Lung (tissue), 12 donors: ENCODE data around the gene SOX6. TPM values are rescaled to one million over a fixed set of nuclear protein-coding genes. Genes with fewer than 3 reads are reported as not detected.

ENCODE experiments used
- ATAC-seq: fragments of 200-7000 bp; cut with Tn5 transposase; one replicate; pipeline ENCODE4 v1.9.1; 2020; ENCODE audit warnings: moderate number of reproducible peaks; ENCODE audit not compliant: insufficient read depth, low FRiP score
- DNase-seq, 3 donors: peaks; one replicate each; pipeline ENCODE4 v3.0.0-alpha.2; 2013 to 2017
- H3K27ac ChIP-seq, 2 donors: one replicate each; pipeline ENCODE4 v1.5.1; 2013; ENCODE audit warnings: mild to moderate bottlenecking in 2 of 2, moderate library complexity in 2 of 2, control low read depth in 1 of 2, inconsistent platforms in 1 of 2, low read depth in 1 of 2, low read length in 1 of 2
- H3K27me3 ChIP-seq, 3 donors: one replicate each; pipeline ENCODE4 v1.5.1; 2013; ENCODE audit warnings: low read length in 2 of 3; ENCODE audit not compliant: control insufficient read depth in 3 of 3, insufficient read depth in 3 of 3
- H3K36me3 ChIP-seq, 4 donors: one replicate each; pipeline ENCODE4 v1.5.1; 2013; ENCODE audit warnings: low read length in 4 of 4, mild to moderate bottlenecking in 1 of 4, moderate library complexity in 1 of 4; ENCODE audit not compliant: control insufficient read depth in 4 of 4, insufficient read depth in 4 of 4
- H3K4me1 ChIP-seq, 5 donors: one replicate each; pipeline ENCODE4 v1.5.1; 2013; ENCODE audit warnings: low read length in 5 of 5, mild to moderate bottlenecking in 2 of 5, moderate library complexity in 1 of 5; ENCODE audit not compliant: control insufficient read depth in 5 of 5, insufficient read depth in 5 of 5
- H3K4me3 ChIP-seq: one replicate; pipeline ENCODE4 v1.5.1; 2013; ENCODE audit warnings: mild to moderate bottlenecking, control low read depth, moderate library complexity
- H3K9ac ChIP-seq, 2 donors: one replicate each; pipeline ENCODE4 v1.5.1; 2013; ENCODE audit warnings: low read length in 2 of 2, control low read depth in 1 of 2; ENCODE audit not compliant: insufficient read depth in 1 of 2
- H3K9me3 ChIP-seq, 4 donors: one replicate each; pipeline ENCODE4 v1.5.1; 2013; ENCODE audit warnings: low read length in 3 of 4, mild to moderate bottlenecking in 1 of 4, moderate library complexity in 1 of 4; ENCODE audit not compliant: control insufficient read depth in 4 of 4, insufficient read depth in 3 of 4
- WGBS, 2 donors: extraction: QIAGEN DNeasy Blood & Tissue Kit; methylation state at CpG; one replicate each; pipeline ENCODE4 v1.1.7; 2013; 5-methylcytosine and 5-hydroxymethylcytosine counted together
- polyA plus RNA-seq, 2 donors: library from polyadenylated mRNA; stranded (reverse); fragments of 200-250 nt; gene quantifications; one replicate each; pipeline ENCODE4 v1.2.1, GENCODE V29; 2013
- total RNA-seq, 2 donors: library from RNA; depleted of rRNA in 1 of 2; stranded (reverse); fragments of >200 nt in 1 of 2; gene quantifications; one replicate each; pipeline ENCODE4 v1.2.1, GENCODE V29; 2014 to 2021
- TF ChIP-seq, protein P1 (sequence below): IDR thresholded peaks from 2 replicates; pipeline ENCODE4 v1.5.1; 2012; ENCODE audit warnings: mild to moderate bottlenecking; ENCODE audit errors: control extremely low read depth, extremely low read depth
- donor health status: control.
- donor health status: control.
- donor health status: Bipolar disorder and iron deficiency.
- donor health status: healthy.
- donor health status: DM: yes; HTN: yes; CAD: no.

The SOX6 gene
- total and polyA plus RNA-seq, 4 donors = 0.58 to 31.7 (median 7.4) TPM

DNA sequence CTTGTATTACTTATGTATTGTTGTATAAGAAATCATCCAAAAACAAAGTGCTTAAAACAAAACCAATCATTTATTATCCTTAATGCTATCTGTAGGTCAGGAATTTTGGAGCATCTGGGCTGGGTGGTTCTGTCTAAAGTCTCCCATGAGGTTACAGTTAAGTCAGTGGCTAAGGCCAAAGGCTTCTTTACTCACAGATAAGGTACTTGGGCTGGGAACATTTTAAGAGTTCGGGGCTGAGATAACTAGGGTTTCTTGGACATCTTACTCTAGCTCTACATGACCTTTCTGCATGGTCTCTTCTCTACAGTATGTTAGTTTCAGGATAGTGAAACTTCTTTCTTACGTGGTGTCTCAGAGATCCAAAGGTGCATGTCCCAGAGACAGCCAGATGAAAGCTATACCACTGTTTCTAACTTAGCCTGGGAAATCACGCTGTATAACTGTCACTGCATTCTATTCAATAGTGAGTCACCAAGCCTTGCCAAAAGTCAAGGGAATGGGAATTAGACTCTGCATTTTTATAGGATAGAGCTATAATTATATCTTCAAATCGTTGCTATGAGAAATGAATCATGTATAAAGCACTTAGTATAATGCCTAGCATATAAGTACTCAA is 29.6 kb downstream of the SOX6 start:
- Histone ChIP-seq H3K27ac (no peak overlapping the region), H3K9ac (no peak overlapping the region), H3K9me3 (no peaks in the 10 kb centered on the region), H3K27me3 (no peaks in the 10 kb centered on the region), H3K4me3 (no peak overlapping the region), H3K36me3 (no peaks in the 10 kb centered on the region), H3K4me1 (no peaks in the 10 kb centered on the region)
- WGBS, 2 donors = 78 to 86% methylated on average over 4 of the region's 4 CpGs
- no peak for DNase-seq
- ATAC-seq = no peak
- TF ChIP-seq, protein P1, sequence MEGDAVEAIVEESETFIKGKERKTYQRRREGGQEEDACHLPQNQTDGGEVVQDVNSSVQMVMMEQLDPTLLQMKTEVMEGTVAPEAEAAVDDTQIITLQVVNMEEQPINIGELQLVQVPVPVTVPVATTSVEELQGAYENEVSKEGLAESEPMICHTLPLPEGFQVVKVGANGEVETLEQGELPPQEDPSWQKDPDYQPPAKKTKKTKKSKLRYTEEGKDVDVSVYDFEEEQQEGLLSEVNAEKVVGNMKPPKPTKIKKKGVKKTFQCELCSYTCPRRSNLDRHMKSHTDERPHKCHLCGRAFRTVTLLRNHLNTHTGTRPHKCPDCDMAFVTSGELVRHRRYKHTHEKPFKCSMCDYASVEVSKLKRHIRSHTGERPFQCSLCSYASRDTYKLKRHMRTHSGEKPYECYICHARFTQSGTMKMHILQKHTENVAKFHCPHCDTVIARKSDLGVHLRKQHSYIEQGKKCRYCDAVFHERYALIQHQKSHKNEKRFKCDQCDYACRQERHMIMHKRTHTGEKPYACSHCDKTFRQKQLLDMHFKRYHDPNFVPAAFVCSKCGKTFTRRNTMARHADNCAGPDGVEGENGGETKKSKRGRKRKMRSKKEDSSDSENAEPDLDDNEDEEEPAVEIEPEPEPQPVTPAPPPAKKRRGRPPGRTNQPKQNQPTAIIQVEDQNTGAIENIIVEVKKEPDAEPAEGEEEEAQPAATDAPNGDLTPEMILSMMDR = no peak

GRCh38 chr11:16322190-16322589 is 34.2 kb downstream of the SOX6 start:
- no peaks in the 10 kb centered on the region for H3K27me3 ChIP-seq
- H3K4me1 ChIP-seq = no peaks in the 10 kb centered on the region
- TF ChIP-seq, protein P1 = no peak
- H3K9me3 ChIP-seq = no peaks in the 10 kb centered on the region
- 91 to 100% methylated on average over 2 of the region's 2 CpGs for WGBS, 2 donors
- H3K9ac ChIP-seq = no peak overlapping the region
- no peak overlapping the region for H3K4me3 ChIP-seq
- ATAC-seq (no peak), DNase-seq (no peak)
- H3K27ac ChIP-seq = no peak overlapping the region
- H3K36me3 ChIP-seq = no peaks in the 10 kb centered on the region

DNA sequence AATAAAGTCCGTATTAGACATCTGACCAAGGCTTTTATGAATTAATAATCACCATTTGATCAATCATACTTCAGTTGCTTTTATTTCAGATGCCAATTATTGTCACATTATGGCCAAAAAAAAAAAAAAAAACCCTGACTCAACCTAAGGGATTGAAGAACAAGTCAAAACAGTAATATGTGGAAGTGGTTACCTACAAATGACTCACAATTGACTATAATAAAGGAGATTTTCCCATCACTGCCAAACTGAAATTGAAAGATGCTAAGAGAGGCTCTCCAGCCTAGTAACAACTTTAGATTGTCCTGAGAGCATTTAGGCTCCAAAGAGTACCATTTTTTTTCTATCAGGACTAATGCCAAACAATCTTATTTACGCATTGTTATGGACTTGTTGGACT is 35.2 kb downstream of the SOX6 start:
- Histone ChIP-seq H3K27ac (no peak overlapping the region), H3K36me3 (no peaks in the 10 kb centered on the region), H3K27me3 (no peaks in the 10 kb centered on the region), H3K9ac (no peak overlapping the region), H3K4me1 (no peaks in the 10 kb centered on the region), H3K9me3 (no peaks in the 10 kb centered on the region), H3K4me3 (no peak overlapping the region)
- no peak for DNase-seq
- TF ChIP-seq, protein P1 = no peak
- WGBS, 2 donors = 84 to 86% methylated on average over 2 of the region's 2 CpGs
- no peak for ATAC-seq

DNA sequence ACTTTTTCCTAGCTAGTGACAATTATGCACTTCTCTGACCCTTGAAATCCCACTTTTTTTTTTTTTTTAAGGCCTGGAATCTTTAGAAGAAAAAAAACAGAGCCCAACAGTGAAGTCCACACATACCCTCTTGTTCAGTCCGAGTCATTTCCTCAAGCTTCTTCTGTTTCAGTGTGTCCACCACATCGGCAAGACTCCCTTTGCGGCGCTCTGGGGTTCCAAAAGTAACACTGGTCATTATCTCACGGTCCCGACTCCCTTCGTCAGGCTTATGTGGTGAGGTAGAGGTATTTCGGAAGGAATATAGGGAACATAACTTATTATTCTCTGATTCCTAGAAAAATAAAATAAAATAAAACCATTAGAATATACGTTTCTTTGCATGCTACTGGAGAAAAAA is 38.0 kb downstream of the SOX6 start:
- ATAC-seq (no peak), DNase-seq (no peak)
- Histone ChIP-seq H3K4me3 (no peak overlapping the region), H3K27ac (no peak overlapping the region), H3K27me3 (no peaks in the 10 kb centered on the region), H3K9me3 (no peaks in the 10 kb centered on the region), H3K9ac (no peak overlapping the region), H3K36me3 (no peaks in the 10 kb centered on the region), H3K4me1 (peaks cover 0 to 3% (median 0%) of the 10 kb centered on the region in 5 donors)
- WGBS, 2 donors = 92 to 95% methylated on average over 9 of the region's 9 CpGs
- TF ChIP-seq, protein P1 = no peak
